Measurements from ENCODE around the gene PET100.

PET100 gene, protein sequence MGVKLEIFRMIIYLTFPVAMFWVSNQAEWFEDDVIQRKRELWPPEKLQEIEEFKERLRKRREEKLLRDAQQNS

DNA sequence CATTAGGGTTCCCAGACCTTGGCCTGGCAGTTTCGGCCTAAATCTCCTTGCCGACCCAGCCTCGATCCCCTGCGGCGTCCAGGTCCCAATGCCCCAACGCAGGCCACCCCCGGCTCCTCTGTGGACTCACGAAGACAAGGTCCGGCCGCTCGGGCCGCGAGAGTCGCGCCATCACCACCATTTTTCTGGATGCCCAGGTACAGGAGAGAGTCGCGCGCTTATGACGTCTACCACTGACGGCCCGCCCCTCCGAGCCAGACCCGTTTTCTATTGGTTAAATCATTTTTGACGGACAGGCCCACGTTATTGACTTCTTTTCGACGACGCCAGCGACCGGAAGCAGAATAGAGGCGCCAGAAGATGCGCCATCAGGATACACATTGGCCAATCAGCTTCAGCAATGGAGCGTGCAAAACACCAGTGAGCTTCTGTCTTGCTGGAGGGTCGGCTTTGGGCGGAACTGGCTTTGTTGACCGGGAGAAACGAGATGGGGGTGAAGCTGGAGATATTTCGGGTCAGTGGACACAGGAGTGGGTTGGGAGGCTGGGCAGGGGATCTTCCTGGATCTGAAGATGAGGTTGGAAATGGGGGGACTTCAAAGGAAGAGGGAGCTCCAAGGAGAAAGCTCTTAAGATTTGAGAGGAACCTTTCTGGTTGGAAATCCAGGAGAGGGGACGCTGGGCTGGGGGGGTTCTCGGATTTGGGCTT, at the start of gene PET100, which contains the start of gene XAB2:
TSS of gene PET100 (plus strand) at position 447 of the 708 bp plus-strand sequence. CDS start at position 488, 41 bp downstream.
TSS of gene XAB2 (minus strand) at position 199 of the 708 bp plus-strand sequence. CDS start at position 181, 18 bp downstream.
- peak; percentile 98 for DNase-seq (ENCODE audit: low read depth)

DNA sequence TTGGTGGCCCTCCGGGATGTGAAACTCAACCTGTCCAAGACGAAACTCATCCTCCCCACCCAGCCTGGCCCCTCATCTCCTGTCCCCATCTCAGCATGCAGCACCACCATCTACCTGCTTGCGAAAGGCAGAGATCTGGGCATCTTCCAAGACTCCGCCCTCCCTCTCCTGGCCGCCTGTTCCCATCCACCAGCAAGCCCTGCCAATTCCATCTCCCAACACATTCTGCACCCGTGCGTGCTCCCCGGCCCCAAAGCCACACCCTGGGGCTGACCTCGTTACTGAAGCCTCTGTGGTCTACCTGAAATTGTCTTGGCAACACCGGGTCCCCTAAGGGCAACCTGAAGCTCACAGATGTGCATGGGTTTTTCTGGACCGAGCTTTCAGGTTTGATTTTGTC, 47.1 kb upstream of the PET100 start:
- in situ Hi-C loops (cut with HindIII; ENCODE audit: low sequenced_read_pairs) = loop anchor here (25.0 kb wide), 1 partner anchor 205 kb away; no protein-coding TSS in a partner anchor
- TF ChIP-seq, protein P1, sequence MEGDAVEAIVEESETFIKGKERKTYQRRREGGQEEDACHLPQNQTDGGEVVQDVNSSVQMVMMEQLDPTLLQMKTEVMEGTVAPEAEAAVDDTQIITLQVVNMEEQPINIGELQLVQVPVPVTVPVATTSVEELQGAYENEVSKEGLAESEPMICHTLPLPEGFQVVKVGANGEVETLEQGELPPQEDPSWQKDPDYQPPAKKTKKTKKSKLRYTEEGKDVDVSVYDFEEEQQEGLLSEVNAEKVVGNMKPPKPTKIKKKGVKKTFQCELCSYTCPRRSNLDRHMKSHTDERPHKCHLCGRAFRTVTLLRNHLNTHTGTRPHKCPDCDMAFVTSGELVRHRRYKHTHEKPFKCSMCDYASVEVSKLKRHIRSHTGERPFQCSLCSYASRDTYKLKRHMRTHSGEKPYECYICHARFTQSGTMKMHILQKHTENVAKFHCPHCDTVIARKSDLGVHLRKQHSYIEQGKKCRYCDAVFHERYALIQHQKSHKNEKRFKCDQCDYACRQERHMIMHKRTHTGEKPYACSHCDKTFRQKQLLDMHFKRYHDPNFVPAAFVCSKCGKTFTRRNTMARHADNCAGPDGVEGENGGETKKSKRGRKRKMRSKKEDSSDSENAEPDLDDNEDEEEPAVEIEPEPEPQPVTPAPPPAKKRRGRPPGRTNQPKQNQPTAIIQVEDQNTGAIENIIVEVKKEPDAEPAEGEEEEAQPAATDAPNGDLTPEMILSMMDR (IDR thresholded peaks at IDR 0.05; ENCODE audit: low read depth, low read length, missing control alignments) = no peak
- no peak overlapping the region for H3K4me3 ChIP-seq (ENCODE audit: low read depth, low read length)
- DNase-seq (ENCODE audit: low read depth) = no peak

More for the DNA sequence above, at the start of gene PET100, which contains the start of gene XAB2:
- TF ChIP-seq, protein P1 (IDR thresholded peaks at IDR 0.05; ENCODE audit: low read depth, low read length, missing control alignments) = no peak
- in situ Hi-C loops (cut with HindIII; ENCODE audit: low sequenced_read_pairs) = no loop called here
- H3K4me3 ChIP-seq (ENCODE audit: low read depth, low read length) = peak within 1 kb of the TSS; percentile 70

DNA sequence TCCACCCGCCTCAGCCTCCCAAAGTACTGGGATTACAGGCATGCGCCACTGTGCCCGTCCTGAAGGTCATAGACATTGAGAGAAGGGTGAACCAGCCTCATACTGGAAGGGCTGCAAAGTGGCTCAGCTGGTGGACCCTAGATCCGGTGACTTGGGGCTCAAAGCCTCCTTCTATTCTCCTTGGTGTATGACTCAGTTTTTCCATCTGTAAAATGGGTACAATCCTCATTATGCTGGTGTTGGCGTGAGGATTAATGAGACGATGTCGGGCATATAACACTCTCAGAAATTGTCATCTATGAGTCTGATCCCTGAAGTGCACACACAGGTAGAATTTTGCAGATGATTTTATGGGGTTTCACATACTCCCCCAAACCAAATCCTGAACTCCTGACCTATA, 39.8 kb upstream of the PET100 start:
- no peak for DNase-seq (ENCODE audit: low read depth)
- H3K4me3 ChIP-seq (ENCODE audit: low read depth, low read length) = no peak overlapping the region
- in situ Hi-C loops (cut with HindIII; ENCODE audit: low sequenced_read_pairs) = loop anchor here (25.0 kb wide), 1 partner anchor 197 kb away; no protein-coding TSS in a partner anchor
- TF ChIP-seq, protein P1 (IDR thresholded peaks at IDR 0.05; ENCODE audit: low read depth, low read length, missing control alignments) = no peak

DNA sequence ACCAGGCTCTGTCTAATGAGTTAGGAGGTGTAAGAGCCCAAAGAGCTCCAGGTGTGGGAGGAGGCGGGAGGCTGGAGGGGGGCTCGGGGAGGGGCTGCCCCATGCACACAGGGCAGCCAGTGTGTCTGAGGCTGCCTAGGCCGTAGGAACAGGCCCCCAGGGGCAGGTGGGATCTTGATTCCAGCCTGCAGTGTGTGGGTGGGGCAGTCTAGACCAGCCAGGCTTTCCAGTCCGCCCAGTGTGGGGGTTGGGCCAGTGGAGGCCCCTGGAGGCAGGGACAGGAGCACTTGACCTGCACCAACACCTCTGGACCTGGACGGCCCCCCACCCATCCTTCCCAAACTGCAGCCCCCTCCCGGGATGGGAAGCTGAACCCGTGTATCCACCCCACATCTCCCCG, 39.3 kb upstream of the PET100 start:
- no peak for DNase-seq (ENCODE audit: low read depth)
- TF ChIP-seq, protein P1 (IDR thresholded peaks at IDR 0.05; ENCODE audit: low read depth, low read length, missing control alignments) = no peak
- in situ Hi-C loops (cut with HindIII; ENCODE audit: low sequenced_read_pairs) = loop anchor here (25.0 kb wide), 1 partner anchor 197 kb away; no protein-coding TSS in a partner anchor
- no peak overlapping the region for H3K4me3 ChIP-seq (ENCODE audit: low read depth, low read length)

DNA sequence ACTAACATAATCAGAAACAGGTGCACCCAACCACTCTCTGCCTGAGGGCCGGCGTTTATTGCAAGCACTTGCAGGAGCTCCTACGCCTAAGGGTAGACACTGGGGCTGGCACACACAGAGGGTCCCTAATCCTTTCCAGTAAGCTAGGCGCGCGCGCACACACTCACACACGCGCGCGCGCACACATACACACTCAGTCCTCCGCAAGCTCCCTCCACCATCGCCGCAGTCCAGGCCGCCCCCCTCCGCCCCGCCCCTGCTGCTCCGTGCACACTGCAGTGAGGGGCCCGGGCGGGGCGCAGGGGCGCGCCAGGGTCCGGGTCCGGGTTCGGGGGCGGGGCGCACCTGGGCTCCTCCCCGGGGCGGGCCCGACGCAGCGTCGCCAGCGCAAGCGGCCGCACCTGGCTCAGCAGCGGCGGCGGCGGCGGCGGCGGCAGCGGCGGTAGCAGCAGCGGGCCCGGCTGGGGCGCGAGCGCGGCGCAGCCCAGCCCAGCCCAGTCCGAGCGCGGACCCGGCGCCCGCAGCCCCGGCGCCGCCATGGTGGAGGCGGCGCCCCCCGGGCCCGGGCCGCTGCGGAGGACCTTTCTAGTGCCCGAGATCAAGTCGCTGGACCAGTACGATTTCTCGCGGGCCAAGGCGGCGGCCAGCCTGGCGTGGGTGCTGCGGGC, 34.0 kb upstream of the PET100 start, which contains the start of gene CAMSAP3:
TSS of gene CAMSAP3 (plus strand) at position 398 of the 668 bp plus-strand sequence. CDS start at position 538, 140 bp downstream.
- H3K4me3 ChIP-seq (ENCODE audit: low read depth, low read length) = no peak within 1 kb of the TSS
- TF ChIP-seq, protein P1 (IDR thresholded peaks at IDR 0.05; ENCODE audit: low read depth, low read length, missing control alignments) = no peak
- in situ Hi-C loops (cut with HindIII; ENCODE audit: low sequenced_read_pairs) = loop anchor here (25.0 kb wide), 1 partner anchor 192 kb away; no protein-coding TSS in a partner anchor
- no peak for DNase-seq (ENCODE audit: low read depth)

DNA sequence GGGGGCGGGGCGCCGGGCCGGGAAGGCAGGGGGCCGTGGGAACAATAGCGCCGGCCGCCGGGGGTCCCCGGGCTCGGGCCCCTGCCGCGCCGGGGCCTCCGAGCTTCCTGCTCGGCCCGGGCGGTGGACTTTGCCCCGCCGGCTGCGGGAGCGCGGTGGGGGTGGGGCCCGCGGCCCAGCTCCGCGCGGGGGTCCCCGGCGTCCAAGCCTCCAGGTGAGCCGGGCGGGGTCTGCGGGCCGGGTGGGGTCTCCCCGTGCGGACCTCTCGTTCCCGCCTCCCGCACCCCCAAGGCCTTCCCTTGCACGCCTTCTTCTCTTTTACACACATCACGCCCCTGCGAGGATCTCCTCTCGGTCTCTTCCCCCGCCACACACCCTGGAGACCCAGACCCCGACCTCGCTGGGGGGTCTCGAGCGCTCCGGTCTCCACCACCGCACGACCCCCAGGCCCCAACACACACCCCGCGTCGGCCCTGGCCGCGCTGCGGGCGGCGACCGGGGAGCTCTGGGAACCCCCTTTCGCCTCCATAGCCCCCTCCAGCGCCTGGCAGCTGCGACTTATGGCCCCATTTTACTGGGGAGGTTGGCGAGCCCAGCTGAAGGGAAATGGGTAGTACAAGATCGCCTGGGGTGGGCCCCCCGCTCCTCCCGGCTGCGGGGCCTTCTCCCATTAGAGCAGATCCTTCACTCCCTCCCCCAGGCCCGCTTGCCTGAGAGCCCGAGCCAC, 33.2 kb upstream of the PET100 start:
- no peak for DNase-seq (ENCODE audit: low read depth)
- TF ChIP-seq, protein P1 (IDR thresholded peaks at IDR 0.05; ENCODE audit: low read depth, low read length, missing control alignments) = no peak
- in situ Hi-C loops (cut with HindIII; ENCODE audit: low sequenced_read_pairs) = loop anchor here (25.0 kb wide), 1 partner anchor 191 kb away; no protein-coding TSS in a partner anchor
- H3K4me3 ChIP-seq (ENCODE audit: low read depth, low read length) = no peak overlapping the region
